Measurements from ENCODE around the gene MRPL22. TPM values are rescaled to one million over a fixed set of nuclear protein-coding genes. Genes with fewer than 3 reads are reported as not detected.

MRPL22 gene
- total and polyA plus RNA-seq, 2 of the 13 experiments (the other 11 are each of a cell fraction or from before 2014, with no cell fraction given) = 66.8 to 84.8 TPM

GRCh38 chr5:154949781-154950180, 8.9 kb downstream of the MRPL22 start:
- in situ Hi-C loops (cut with HindIII; ENCODE audit: extremely low pct_ligation_motif_present, low pct_unique_long_range_greater_than_20kb) = no loop called here
- Histone ChIP-seq H3K27ac (ENCODE audit: extremely low read length, insufficient read depth, low read length) (no peak overlapping the region), H3K4me1 (ENCODE audit: insufficient read depth, low read length) (peaks cover 34% of the 10 kb centered on the region), H4K20me1 (ENCODE audit: insufficient read depth, low read length) (no peaks in the 10 kb centered on the region; the same call in 1 of the 2 replicates), H3K4me3 (replicated peaks in 1 of 3; ENCODE audit: insufficient read depth in 1 of 3, low read depth in 2 of 3, low read length in 3 of 3) (no peak overlapping the region), H3K79me2 (ENCODE audit: insufficient read depth, low read length) (peaks cover 60% of the 10 kb centered on the region), H3K27me3 (ENCODE audit: control insufficient read depth in 1 of 2, insufficient read depth in 2 of 2, low read length in 2 of 2) (no peaks in the 10 kb centered on the region), H2AFZ (ENCODE audit: low read length) (no peak overlapping the region), H3K36me3 (replicated peaks in 1 of 2; ENCODE audit: control insufficient read depth in 1 of 2, insufficient read depth in 2 of 2, low read length in 2 of 2) (peaks cover 3 to 8% of the 10 kb centered on the region in 2 experiments; a peak in 4 of 5 replicates), H3K9me3 (ENCODE audit: low read length) (no peaks in the 10 kb centered on the region), H3K9ac (ENCODE audit: insufficient read depth, low read depth, low read length) (no peak overlapping the region), H3K4me2 (ENCODE audit: low read depth, low read length) (no peak overlapping the region)
- ATAC-seq (no peak), DNase-seq (ENCODE audit: low spot score) (no peak), FAIRE-seq (no peak)
- no peak for TF ChIP-seq RBM39 (IDR thresholded peaks at IDR 0.05; ENCODE audit: low read depth, low read length, poor library complexity, severe bottlenecking)
- TF ChIP-seq KDM5B (CRISPR knock-in tag; IDR thresholded peaks at IDR 0.05; ENCODE audit: borderline replicate concordance) = no peak
- no peak for TF ChIP-seq FOXP1 (IDR thresholded peaks at IDR 0.05)
- TF ChIP-seq FOXP1 (CRISPR knock-in tag; IDR thresholded peaks at IDR 0.05) = no peak
- TF ChIP-seq RARG (CRISPR knock-in tag; IDR thresholded peaks at IDR 0.05; ENCODE audit: low read depth) = no peak
- no peak for TF ChIP-seq NR1H2 (CRISPR knock-in tag; IDR thresholded peaks at IDR 0.05; ENCODE audit: borderline replicate concordance, low read depth)
- TF ChIP-seq, protein P1, sequence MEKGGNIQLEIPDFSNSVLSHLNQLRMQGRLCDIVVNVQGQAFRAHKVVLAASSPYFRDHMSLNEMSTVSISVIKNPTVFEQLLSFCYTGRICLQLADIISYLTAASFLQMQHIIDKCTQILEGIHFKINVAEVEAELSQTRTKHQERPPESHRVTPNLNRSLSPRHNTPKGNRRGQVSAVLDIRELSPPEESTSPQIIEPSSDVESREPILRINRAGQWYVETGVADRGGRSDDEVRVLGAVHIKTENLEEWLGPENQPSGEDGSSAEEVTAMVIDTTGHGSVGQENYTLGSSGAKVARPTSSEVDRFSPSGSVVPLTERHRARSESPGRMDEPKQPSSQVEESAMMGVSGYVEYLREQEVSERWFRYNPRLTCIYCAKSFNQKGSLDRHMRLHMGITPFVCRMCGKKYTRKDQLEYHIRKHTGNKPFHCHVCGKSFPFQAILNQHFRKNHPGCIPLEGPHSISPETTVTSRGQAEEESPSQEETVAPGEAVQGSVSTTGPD (CRISPR knock-in tag; IDR thresholded peaks at IDR 0.05) = no peak
- no peak for TF ChIP-seq PCBP1 (IDR thresholded peaks at IDR 0.05; ENCODE audit: borderline replicate concordance, low read depth, low read length)
- TF ChIP-seq, protein P2, sequence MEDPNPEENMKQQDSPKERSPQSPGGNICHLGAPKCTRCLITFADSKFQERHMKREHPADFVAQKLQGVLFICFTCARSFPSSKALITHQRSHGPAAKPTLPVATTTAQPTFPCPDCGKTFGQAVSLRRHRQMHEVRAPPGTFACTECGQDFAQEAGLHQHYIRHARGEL (CRISPR knock-in tag; IDR thresholded peaks at IDR 0.05) = no peak
- no peak for TF ChIP-seq ATRX (CRISPR knock-in tag; IDR thresholded peaks at IDR 0.05; ENCODE audit: borderline replicate concordance)
- no peak for TF ChIP-seq ZNF713 (CRISPR knock-in tag; IDR thresholded peaks at IDR 0.05)
- no peak for TF ChIP-seq FOXK1 (CRISPR knock-in tag; IDR thresholded peaks at IDR 0.05; ENCODE audit: borderline replicate concordance, low read depth)
- no peak for TF ChIP-seq ZNF577 (CRISPR knock-in tag; IDR thresholded peaks at IDR 0.05; ENCODE audit: borderline replicate concordance, low read depth)
- no peak for TF ChIP-seq ZNF350 (CRISPR knock-in tag; IDR thresholded peaks at IDR 0.05; ENCODE audit: borderline replicate concordance, low read depth)
- no peak for TF ChIP-seq ZFP90 (CRISPR knock-in tag; IDR thresholded peaks at IDR 0.05; ENCODE audit: borderline replicate concordance)
- 86% methylated on average over 2 of the region's 2 CpGs for WGBS (ENCODE audit: low lambda C conversion rate)
- no TSS peak for BruUV-seq (replicated peaks)
- CTCF ChIA-PET (ENCODE audit: low intra/inter-chr PET ratio, low total read pairs) = no interaction called here
- POLR2A ChIA-PET = no interaction called here
- intact Hi-C loops (cut with micrococcal nuclease; ENCODE audit: unreplicated experiment) = no loop called here
